ENCODE measurements around the gene TAF13. TPM values are rescaled to one million over a fixed set of nuclear protein-coding genes. Genes with fewer than 3 reads are reported as not detected.

The TAF13 gene
- total and polyA plus RNA-seq, 9 of the 15 experiments (the other 6 are each of a cell fraction or from before 2014, with no cell fraction given) = 14.9 to 77.2 (median 38.7) TPM

DNA sequence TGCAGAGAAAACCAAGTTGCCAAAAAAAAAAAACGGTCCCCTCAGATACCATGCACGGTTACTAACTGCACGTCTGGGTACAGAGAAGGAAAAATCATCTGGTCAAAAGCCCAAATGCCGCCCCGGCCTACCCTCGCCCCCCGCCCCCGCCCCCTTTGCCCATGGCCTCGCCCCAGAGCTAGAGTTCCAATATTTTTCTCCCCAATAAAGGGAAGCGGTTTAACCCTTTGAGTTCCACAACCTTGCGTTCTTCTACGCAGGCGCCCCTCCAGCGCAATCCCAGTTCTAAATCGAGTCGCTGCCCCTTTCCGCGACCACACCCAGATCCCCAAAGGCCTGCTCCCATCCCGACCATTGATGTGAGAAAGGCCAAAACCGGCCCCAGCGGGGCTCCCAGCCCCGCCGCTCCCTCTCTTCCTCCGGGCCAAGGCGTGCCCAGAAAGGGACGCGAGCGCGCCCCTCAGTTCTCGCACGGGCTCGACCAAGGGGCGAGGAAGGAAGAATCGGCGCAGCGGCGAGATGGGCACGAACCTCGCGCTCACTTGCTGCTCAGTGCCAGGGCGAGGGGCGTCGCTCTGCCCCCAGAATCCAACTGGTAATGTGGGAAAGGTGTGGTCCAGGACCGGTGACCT lies 34.7 kb downstream of the TAF13 start (continued):
- TF ChIP-seq, protein P1, sequence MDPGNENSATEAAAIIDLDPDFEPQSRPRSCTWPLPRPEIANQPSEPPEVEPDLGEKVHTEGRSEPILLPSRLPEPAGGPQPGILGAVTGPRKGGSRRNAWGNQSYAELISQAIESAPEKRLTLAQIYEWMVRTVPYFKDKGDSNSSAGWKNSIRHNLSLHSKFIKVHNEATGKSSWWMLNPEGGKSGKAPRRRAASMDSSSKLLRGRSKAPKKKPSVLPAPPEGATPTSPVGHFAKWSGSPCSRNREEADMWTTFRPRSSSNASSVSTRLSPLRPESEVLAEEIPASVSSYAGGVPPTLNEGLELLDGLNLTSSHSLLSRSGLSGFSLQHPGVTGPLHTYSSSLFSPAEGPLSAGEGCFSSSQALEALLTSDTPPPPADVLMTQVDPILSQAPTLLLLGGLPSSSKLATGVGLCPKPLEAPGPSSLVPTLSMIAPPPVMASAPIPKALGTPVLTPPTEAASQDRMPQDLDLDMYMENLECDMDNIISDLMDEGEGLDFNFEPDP (CRISPR knock-in tag; IDR thresholded peaks at IDR 0.05) = 0 out of 2 replicates have a peak, but pooled peaks have one; percentile 21
- TF ChIP-seq POU5F1 (IDR thresholded peaks at IDR 0.05; ENCODE audit: borderline replicate concordance, low read depth, low read length, partially characterized antibody) (no peak), ZNF384 (IDR thresholded peaks at IDR 0.05; ENCODE audit: low read depth, low read length) (peak; percentile 73), HDAC2 (IDR thresholded peaks at IDR 0.05) (0 out of 2 replicates have a peak, but pooled peaks have one; percentile 5), LCOR (CRISPR knock-in tag; IDR thresholded peaks at IDR 0.05) (peak; percentile 17; the same call in 1 of the 2 replicates), SRSF9 (IDR thresholded peaks at IDR 0.05; ENCODE audit: borderline replicate concordance, low read depth, low read length) (no peak), ZNF217 (CRISPR knock-in tag; IDR thresholded peaks at IDR 0.05) (no peak), IRF2 (CRISPR knock-in tag; IDR thresholded peaks at IDR 0.05) (no peak), ZNF431 (CRISPR knock-in tag; IDR thresholded peaks at IDR 0.05) (no peak), MTA1 (IDR thresholded peaks at IDR 0.05; ENCODE audit: borderline replicate concordance) (0 out of 2 replicates have a peak, but pooled peaks have one; percentile 22), FOXM1 (IDR thresholded peaks at IDR 0.05; ENCODE audit: low read depth) (no peak), FOXM1 (CRISPR knock-in tag; IDR thresholded peaks at IDR 0.05; ENCODE audit: low read depth) (no peak), SAFB (IDR thresholded peaks at IDR 0.05; ENCODE audit: borderline replicate concordance, low read depth, low read length) (no peak)
- TF ChIP-seq, protein P2, sequence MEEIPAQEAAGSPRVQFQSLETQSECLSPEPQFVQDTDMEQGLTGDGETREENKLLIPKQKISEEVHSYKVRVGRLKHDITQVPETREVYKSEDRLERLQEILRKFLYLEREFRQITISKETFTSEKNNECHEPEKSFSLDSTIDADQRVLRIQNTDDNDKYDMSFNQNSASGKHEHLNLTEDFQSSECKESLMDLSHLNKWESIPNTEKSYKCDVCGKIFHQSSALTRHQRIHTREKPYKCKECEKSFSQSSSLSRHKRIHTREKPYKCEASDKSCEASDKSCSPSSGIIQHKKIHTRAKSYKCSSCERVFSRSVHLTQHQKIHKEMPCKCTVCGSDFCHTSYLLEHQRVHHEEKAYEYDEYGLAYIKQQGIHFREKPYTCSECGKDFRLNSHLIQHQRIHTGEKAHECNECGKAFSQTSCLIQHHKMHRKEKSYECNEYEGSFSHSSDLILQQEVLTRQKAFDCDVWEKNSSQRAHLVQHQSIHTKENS (CRISPR knock-in tag; IDR thresholded peaks at IDR 0.05) = no peak
- TF ChIP-seq, protein P3, sequence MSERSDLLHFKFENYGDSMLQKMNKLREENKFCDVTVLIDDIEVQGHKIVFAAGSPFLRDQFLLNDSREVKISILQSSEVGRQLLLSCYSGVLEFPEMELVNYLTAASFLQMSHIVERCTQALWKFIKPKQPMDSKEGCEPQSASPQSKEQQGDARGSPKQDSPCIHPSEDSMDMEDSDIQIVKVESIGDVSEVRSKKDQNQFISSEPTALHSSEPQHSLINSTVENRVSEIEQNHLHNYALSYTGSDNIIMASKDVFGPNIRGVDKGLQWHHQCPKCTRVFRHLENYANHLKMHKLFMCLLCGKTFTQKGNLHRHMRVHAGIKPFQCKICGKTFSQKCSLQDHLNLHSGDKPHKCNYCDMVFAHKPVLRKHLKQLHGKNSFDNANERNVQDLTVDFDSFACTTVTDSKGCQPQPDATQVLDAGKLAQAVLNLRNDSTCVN (CRISPR knock-in tag; IDR thresholded peaks at IDR 0.05) = no peak
- TF ChIP-seq, protein P4, sequence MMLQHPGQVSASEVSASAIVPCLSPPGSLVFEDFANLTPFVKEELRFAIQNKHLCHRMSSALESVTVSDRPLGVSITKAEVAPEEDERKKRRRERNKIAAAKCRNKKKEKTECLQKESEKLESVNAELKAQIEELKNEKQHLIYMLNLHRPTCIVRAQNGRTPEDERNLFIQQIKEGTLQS (IDR thresholded peaks at IDR 0.05) = no peak
- TF ChIP-seq, protein P4 (CRISPR knock-in tag; conservative IDR thresholded peaks at IDR 0.05) = no peak
- TF ChIP-seq, protein P5, sequence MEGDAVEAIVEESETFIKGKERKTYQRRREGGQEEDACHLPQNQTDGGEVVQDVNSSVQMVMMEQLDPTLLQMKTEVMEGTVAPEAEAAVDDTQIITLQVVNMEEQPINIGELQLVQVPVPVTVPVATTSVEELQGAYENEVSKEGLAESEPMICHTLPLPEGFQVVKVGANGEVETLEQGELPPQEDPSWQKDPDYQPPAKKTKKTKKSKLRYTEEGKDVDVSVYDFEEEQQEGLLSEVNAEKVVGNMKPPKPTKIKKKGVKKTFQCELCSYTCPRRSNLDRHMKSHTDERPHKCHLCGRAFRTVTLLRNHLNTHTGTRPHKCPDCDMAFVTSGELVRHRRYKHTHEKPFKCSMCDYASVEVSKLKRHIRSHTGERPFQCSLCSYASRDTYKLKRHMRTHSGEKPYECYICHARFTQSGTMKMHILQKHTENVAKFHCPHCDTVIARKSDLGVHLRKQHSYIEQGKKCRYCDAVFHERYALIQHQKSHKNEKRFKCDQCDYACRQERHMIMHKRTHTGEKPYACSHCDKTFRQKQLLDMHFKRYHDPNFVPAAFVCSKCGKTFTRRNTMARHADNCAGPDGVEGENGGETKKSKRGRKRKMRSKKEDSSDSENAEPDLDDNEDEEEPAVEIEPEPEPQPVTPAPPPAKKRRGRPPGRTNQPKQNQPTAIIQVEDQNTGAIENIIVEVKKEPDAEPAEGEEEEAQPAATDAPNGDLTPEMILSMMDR (IDR thresholded peaks at IDR 0.05 in 2 of 3, conservative IDR thresholded peaks at IDR 0.05 in 1 of 3; ENCODE audit: insufficient read depth in 2 of 3, low read depth in 1 of 3, low read length in 3 of 3) = 0 out of 6 replicates have a peak, but pooled peaks of 1 of the 3 experiments have one; percentile 9
